Endothelial cell (in vitro differentiated cells): ENCODE measurements around the gene SGCD. TPM values are rescaled to one million over a fixed set of nuclear protein-coding genes. Genes with fewer than 3 reads are reported as not detected.

ENCODE experiments used
- DNase-seq: peaks from one replicate; pipeline ENCODE4 v3.0.0; 2021; ENCODE audit warnings: low spot score
- H3K27ac Mint-ChIP-seq: one replicate; pipeline ENCODE4 v1.8.0; 2021; ENCODE audit warnings: mixed read lengths, inconsistent platforms; ENCODE audit not compliant: unreplicated experiment
- H3K27me3 Mint-ChIP-seq: one replicate; pipeline ENCODE4 v1.8.0; 2021; ENCODE audit warnings: mild to moderate bottlenecking, moderate library complexity, mixed read lengths, inconsistent platforms; ENCODE audit not compliant: unreplicated experiment
- H3K36me3 Mint-ChIP-seq: one replicate; pipeline ENCODE4 v1.8.0; 2021; ENCODE audit warnings: mild to moderate bottlenecking, low read depth, mixed read lengths, inconsistent platforms; ENCODE audit not compliant: unreplicated experiment
- H3K4me1 Mint-ChIP-seq: one replicate; pipeline ENCODE4 v1.8.0; 2021; ENCODE audit warnings: mild to moderate bottlenecking, mixed read lengths, inconsistent platforms; ENCODE audit not compliant: unreplicated experiment
- H3K4me3 Mint-ChIP-seq: one replicate; pipeline ENCODE4 v1.8.0; 2021; ENCODE audit warnings: mild to moderate bottlenecking, mixed read lengths, inconsistent platforms; ENCODE audit not compliant: unreplicated experiment
- H3K9me3 Mint-ChIP-seq: one replicate; pipeline ENCODE4 v1.8.0; 2021; ENCODE audit warnings: mixed read lengths, inconsistent platforms; ENCODE audit not compliant: unreplicated experiment
- CTCF ChIP-seq: fragments of 200-600 bp; sonication (generic); IDR thresholded peaks from one replicate; pipeline ENCODE4 v1.5.0; 2021; ENCODE audit warnings: antibody characterized with exemption; ENCODE audit not compliant: unreplicated experiment
- long read RNA-seq: library from polyadenylated mRNA; unstranded; transcript quantifications from one replicate; pipeline ENCODE4 v2.0.0, GENCODE V29; 2020; ENCODE audit not compliant: unreplicated experiment
- total RNA-seq: library from RNA; stranded (reverse); fragmentation: NEBNext Ultra II Directional; extraction: Animal tissue kit (Norgen Biotek cat#: 25700); gene quantifications from one replicate; pipeline ENCODE4 v1.2.1, GENCODE V29; 2021; ENCODE audit not compliant: unreplicated experiment

The SGCD gene
- total RNA-seq, result 1.2 TPM
- long read RNA-seq, result 0 reads

GRCh38 chr5:156326718-156327259, at the start of gene SGCD:
TSS of gene SGCD (plus strand) at chr5:156327164.
- DNase-seq, result peak; percentile 4
- no peak for TF ChIP-seq CTCF
- Mint-ChIP-seq H3K4me1 (peaks cover 11% of the 10 kb centered on the region), H3K9me3 (no peaks in the 10 kb centered on the region), H3K4me3 (no peak within 1 kb of the TSS), H3K36me3 (no peaks in the 10 kb centered on the region), H3K27me3 (no peaks in the 10 kb centered on the region), H3K27ac (peak within 1 kb of the TSS; percentile 2)

GRCh38 chr5:156277290-156277689, 49.7 kb upstream of the SGCD start:
- TF ChIP-seq CTCF, result no peak

GRCh38 chr5:156295431-156295830, 31.5 kb upstream of the SGCD start:
- TF ChIP-seq CTCF, result no peak
- Mint-ChIP-seq H3K27ac (no peak overlapping the region), H3K4me1 (no peaks in the 10 kb centered on the region), H3K9me3 (no peaks in the 10 kb centered on the region), H3K4me3 (no peak overlapping the region), H3K27me3 (no peaks in the 10 kb centered on the region), H3K36me3 (no peaks in the 10 kb centered on the region)
- DNase-seq, result no peak

More at GRCh38 chr5:156277290-156277689, 49.7 kb upstream of the SGCD start:
- no peaks in the 10 kb centered on the region for H3K27me3 Mint-ChIP-seq
- no peaks in the 10 kb centered on the region for H3K9me3 Mint-ChIP-seq
- no peak for DNase-seq
- H3K4me1 Mint-ChIP-seq, result no peaks in the 10 kb centered on the region
- H3K27ac Mint-ChIP-seq, result no peak overlapping the region
- H3K4me3 Mint-ChIP-seq, result no peak overlapping the region
- no peaks in the 10 kb centered on the region for H3K36me3 Mint-ChIP-seq

GRCh38 chr5:156310115-156310514, 16.8 kb upstream of the SGCD start:
- Mint-ChIP-seq H3K36me3 (peaks cover 8% of the 10 kb centered on the region), H3K27ac (no peak overlapping the region), H3K4me1 (no peaks in the 10 kb centered on the region), H3K9me3 (peaks cover 4% of the 10 kb centered on the region), H3K4me3 (no peak overlapping the region), H3K27me3 (no peaks in the 10 kb centered on the region)
- DNase-seq, result no peak
- TF ChIP-seq CTCF, result no peak

GRCh38 chr5:156312897-156313694, 13.9 kb upstream of the SGCD start:
- no peak for DNase-seq
- no peaks in the 10 kb centered on the region for H3K27me3 Mint-ChIP-seq
- H3K36me3 Mint-ChIP-seq, result peaks cover under 1% of the 10 kb centered on the region
- TF ChIP-seq CTCF, result no peak
- no peak overlapping the region for H3K27ac Mint-ChIP-seq
- no peaks in the 10 kb centered on the region for H3K4me1 Mint-ChIP-seq
- no peak overlapping the region for H3K4me3 Mint-ChIP-seq
- H3K9me3 Mint-ChIP-seq, result no peaks in the 10 kb centered on the region
